Stomach (tissue), 9 donors: Measurements from ENCODE around the gene SMAGP. TPM values are rescaled to one million over a fixed set of nuclear protein-coding genes. Genes with fewer than 3 reads are reported as not detected.

Source experiments
- DNase-seq, 2 donors: peaks; one replicate each; pipeline versions ENCODE4 v3.0.0 to v3.0.0-alpha.2; 2013 to 2019
- H3K27ac ChIP-seq, 5 donors: fragments of 200-600 bp in 4 of 5; sonication (generic) in 4 of 5; one replicate each; pipeline ENCODE4 v1.5.1; 2013 to 2019; ENCODE audit warnings: mild to moderate bottlenecking in 1 of 5, moderate library complexity in 1 of 5
- H3K27me3 ChIP-seq, 3 donors: fragments of 200-600 bp; sonication (generic); one replicate each; pipeline ENCODE4 v1.5.1; 2017 to 2019; ENCODE audit warnings: mixed run types in 1 of 3
- H3K36me3 ChIP-seq, 4 donors: fragments of 200-600 bp; sonication (generic); 1 replicate in 3 of 4; 2 replicates in 1 of 4; pipeline ENCODE4 v1.5.1; 2016 to 2019
- H3K4me1 ChIP-seq, 4 donors: fragments of 200-600 bp; sonication (generic); one replicate each; pipeline ENCODE4 v1.5.1; 2016 to 2019
- H3K4me3 ChIP-seq, 4 donors: fragments of 200-600 bp; sonication (generic) in 3 of 4; one replicate each; pipeline ENCODE4 v1.5.1; 2016 to 2019; ENCODE audit warnings: mild to moderate bottlenecking in 1 of 4
- H3K9me3 ChIP-seq, 4 donors: fragments of 200-600 bp; sonication (generic); one replicate each; pipeline ENCODE4 v1.5.1; 2016 to 2019
- CTCF ChIP-seq, 7 experiments: fragments of 450-650 bp in 4 of 7; fragments of 200-600 bp in 3 of 7; sonication (generic) in 3 of 7; IDR thresholded peaks; one replicate each; pipeline ENCODE4 v1.5.1; 2016 to 2019; ENCODE audit warnings: antibody characterized with exemption in 7 of 7, control low read depth in 2 of 7, mild to moderate bottlenecking in 1 of 7
- EP300 ChIP-seq: sonication (generic); formaldehyde crosslinking; IDR thresholded peaks from one replicate; pipeline ENCODE4 v1.6.1; 2017; ENCODE audit warnings: antibody characterized with exemption
- POLR2A ChIP-seq, 4 donors: fragments of 450-650 bp; IDR thresholded peaks; one replicate each; pipeline ENCODE4 v1.6.1; 2016; ENCODE audit warnings: antibody characterized with exemption in 4 of 4, control low read depth in 2 of 4, mild to moderate bottlenecking in 1 of 4, moderate library complexity in 1 of 4
- POLR2AphosphoS5 ChIP-seq, 3 donors: sonication (generic); formaldehyde crosslinking; IDR thresholded peaks; one replicate each; pipeline ENCODE4 v1.6.1; 2016; ENCODE audit warnings: antibody characterized with exemption in 3 of 3
- WGBS, 5 donors: extraction: QIAGEN DNeasy Blood & Tissue Kit in 3 of 5; methylation state at CpG; one replicate each; pipeline versions ENCODE4 v1.1.5 to v1.1.7; 2013 to 2018; 5-methylcytosine and 5-hydroxymethylcytosine counted together
- intact Hi-C: fragments of 100-400 bp; cut with DNase I; formaldehyde crosslinking; loops from one replicate; pipeline ENCODE4 v1.15.1; 2023; ENCODE audit warnings: low total_unique reads
- polyA plus RNA-seq, 3 donors: library from polyadenylated mRNA; stranded (reverse); fragments of 200-250 nt; gene quantifications; one replicate each; pipeline ENCODE4 v1.2.3, GENCODE V29; 2013
- total RNA-seq, 5 donors: library from RNA; depleted of rRNA; stranded (reverse); fragments of >200 nt; gene quantifications; one replicate each; pipeline versions ENCODE4 v1.1.0 to v1.2.3, GENCODE V29; 2014 to 2016
- donor health status: healthy with polysubstance abuse.
- donor health status: Bipolar disorder and iron deficiency.
- donor health status: healthy.

SMAGP gene
- total and polyA plus RNA-seq, 8 donors: 2.3 to 74.9 (median 27.6) TPM

- peak; percentile 69 to 84 for DNase-seq
- 5 to 20% (median 9%) methylated on average over 27 to 59 of the region's 59 CpGs for WGBS, 5 donors
- Histone ChIP-seq H3K4me3 (peak overlapping the region; percentile 70 to 82 (median 78)), H3K27me3 (peaks cover 0 to 5% (median 0%) of the 10 kb centered on the region in 3 donors), H3K4me1 (peaks cover 7 to 45% (median 21%) of the 10 kb centered on the region in 4 donors), H3K27ac (peak overlapping the region; percentile 87 to 94 (median 89)), H3K36me3 (no peaks in the 10 kb centered on the region), H3K9me3 (no peaks in the 10 kb centered on the region)
- intact Hi-C loops: no loop called here
- TF ChIP-seq POLR2AphosphoS5 (IDR thresholded peaks at IDR 0.05): peak in 1 of 3 donors; percentile 5
- TF ChIP-seq POLR2A (IDR thresholded peaks at IDR 0.05): no peak
- TF ChIP-seq EP300: no peak
- TF ChIP-seq CTCF (IDR thresholded peaks at IDR 0.05): peak in 4 of 7 experiments; percentile 15 to 49 (median 18)
Measured at GRCh38 chr12:51269174-51270066, 795 bp downstream of the SMAGP start.

GRCh38 chr12:51265024-51265423, 5.2 kb downstream of the SMAGP start:
- no peak for DNase-seq
- no peaks in the 10 kb centered on the region for H3K9me3 ChIP-seq
- H3K36me3 ChIP-seq: no peaks in the 10 kb centered on the region
- no peaks in the 10 kb centered on the region for H3K27me3 ChIP-seq
- no peak for TF ChIP-seq POLR2AphosphoS5 (IDR thresholded peaks at IDR 0.05)
- TF ChIP-seq EP300: no peak
- no peak for TF ChIP-seq CTCF (IDR thresholded peaks at IDR 0.05)
- TF ChIP-seq POLR2A (IDR thresholded peaks at IDR 0.05): no peak
- H3K4me3 ChIP-seq: no peak overlapping the region
- no peak overlapping the region for H3K27ac ChIP-seq
- peaks cover 0 to 38% (median 23%) of the 10 kb centered on the region in 4 donors for H3K4me1 ChIP-seq
- intact Hi-C loops: no loop called here

GRCh38 chr12:51264297-51264696, 5.9 kb downstream of the SMAGP start:
- H3K36me3 ChIP-seq: no peaks in the 10 kb centered on the region
- no peak overlapping the region for H3K27ac ChIP-seq
- H3K27me3 ChIP-seq: no peaks in the 10 kb centered on the region
- intact Hi-C loops: no loop called here
- no peak overlapping the region for H3K4me3 ChIP-seq
- H3K9me3 ChIP-seq: no peaks in the 10 kb centered on the region
- H3K4me1 ChIP-seq: peaks cover 0 to 34% (median 18%) of the 10 kb centered on the region in 4 donors
- TF ChIP-seq POLR2AphosphoS5 (IDR thresholded peaks at IDR 0.05): no peak
- no peak for TF ChIP-seq EP300
- no peak for TF ChIP-seq POLR2A (IDR thresholded peaks at IDR 0.05)
- TF ChIP-seq CTCF (IDR thresholded peaks at IDR 0.05): no peak
- DNase-seq: no peak
- WGBS, 5 donors: 92 to 99% (median 94%) methylated on average over 5 of the region's 5 CpGs

GRCh38 chr12:51263341-51263740, 6.9 kb downstream of the SMAGP start:
- DNase-seq: no peak

More at GRCh38 chr12:51263341-51263740, 6.9 kb downstream of the SMAGP start:
- H3K27ac ChIP-seq: peak overlapping the region in 4 of 5 donors; percentile 7 to 60 (median 32)
- no peaks in the 10 kb centered on the region for H3K27me3 ChIP-seq
- WGBS, 5 donors: 94 to 98% (median 96%) methylated on average over 3 of the region's 3 CpGs
- no peaks in the 10 kb centered on the region for H3K9me3 ChIP-seq
- H3K4me3 ChIP-seq: no peak overlapping the region
- intact Hi-C loops: no loop called here
- H3K36me3 ChIP-seq: no peaks in the 10 kb centered on the region
- TF ChIP-seq CTCF (IDR thresholded peaks at IDR 0.05): no peak
- no peak for TF ChIP-seq POLR2A (IDR thresholded peaks at IDR 0.05)
- no peak for TF ChIP-seq POLR2AphosphoS5 (IDR thresholded peaks at IDR 0.05)
- TF ChIP-seq EP300: no peak
- peaks cover 0 to 26% (median 11%) of the 10 kb centered on the region in 4 donors for H3K4me1 ChIP-seq
